ENCODE data around the gene RREB1.
"Not testable (repeated sequence)": the region's sequence is repeated elsewhere in the genome, so short reads cannot be mapped to it uniquely, and the experiment has no call there.

RREB1 gene

GRCh38 chr6:7142228-7142801, 34.6 kb downstream of the RREB1 start:
- in situ Hi-C loops (cut with MboI; ENCODE audit: low sequenced_read_pairs) = no loop called here

DNA sequence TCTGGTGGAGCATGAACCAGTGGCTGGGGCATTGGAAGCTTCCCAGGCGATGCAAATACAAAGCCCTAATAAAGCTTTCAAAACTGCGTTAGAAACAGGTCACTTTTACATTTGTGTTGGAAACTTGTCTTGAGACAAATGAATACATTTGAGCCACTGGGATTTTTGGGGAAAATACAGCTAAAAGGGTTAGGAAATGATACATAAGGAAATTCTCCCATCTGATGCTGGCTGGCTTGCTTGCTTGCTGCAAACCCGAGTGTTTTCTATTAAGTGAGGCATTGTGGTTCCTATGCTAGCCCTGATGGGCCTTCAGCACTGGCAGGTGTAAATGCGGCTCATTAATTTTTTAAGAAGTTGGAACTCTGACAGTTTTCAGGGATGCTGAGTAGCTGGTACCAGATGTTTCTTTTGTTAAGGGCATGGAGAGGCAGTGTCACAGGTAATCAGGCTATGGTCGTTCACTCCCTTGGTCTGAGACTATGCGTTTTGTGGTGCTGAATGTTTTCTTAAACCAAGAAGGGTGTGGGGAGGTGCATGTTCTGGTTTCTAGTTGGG, 35.2 kb downstream of the RREB1 start:
- in situ Hi-C loops (cut with MboI; ENCODE audit: low sequenced_read_pairs) = no loop called here

GRCh38 chr6:7143476-7143974, 35.8 kb downstream of the RREB1 start:
- in situ Hi-C loops (cut with MboI; ENCODE audit: low sequenced_read_pairs) = no loop called here

GRCh38 chr6:7144872-7145584, 37.3 kb downstream of the RREB1 start:
- in situ Hi-C loops (cut with MboI; ENCODE audit: low sequenced_read_pairs) = no loop called here

- in situ Hi-C loops (cut with MboI; ENCODE audit: low sequenced_read_pairs) = no loop called here
These were observed 37.8 kb downstream of the RREB1 start for GRCh38 chr6:7145585-7145884.

DNA sequence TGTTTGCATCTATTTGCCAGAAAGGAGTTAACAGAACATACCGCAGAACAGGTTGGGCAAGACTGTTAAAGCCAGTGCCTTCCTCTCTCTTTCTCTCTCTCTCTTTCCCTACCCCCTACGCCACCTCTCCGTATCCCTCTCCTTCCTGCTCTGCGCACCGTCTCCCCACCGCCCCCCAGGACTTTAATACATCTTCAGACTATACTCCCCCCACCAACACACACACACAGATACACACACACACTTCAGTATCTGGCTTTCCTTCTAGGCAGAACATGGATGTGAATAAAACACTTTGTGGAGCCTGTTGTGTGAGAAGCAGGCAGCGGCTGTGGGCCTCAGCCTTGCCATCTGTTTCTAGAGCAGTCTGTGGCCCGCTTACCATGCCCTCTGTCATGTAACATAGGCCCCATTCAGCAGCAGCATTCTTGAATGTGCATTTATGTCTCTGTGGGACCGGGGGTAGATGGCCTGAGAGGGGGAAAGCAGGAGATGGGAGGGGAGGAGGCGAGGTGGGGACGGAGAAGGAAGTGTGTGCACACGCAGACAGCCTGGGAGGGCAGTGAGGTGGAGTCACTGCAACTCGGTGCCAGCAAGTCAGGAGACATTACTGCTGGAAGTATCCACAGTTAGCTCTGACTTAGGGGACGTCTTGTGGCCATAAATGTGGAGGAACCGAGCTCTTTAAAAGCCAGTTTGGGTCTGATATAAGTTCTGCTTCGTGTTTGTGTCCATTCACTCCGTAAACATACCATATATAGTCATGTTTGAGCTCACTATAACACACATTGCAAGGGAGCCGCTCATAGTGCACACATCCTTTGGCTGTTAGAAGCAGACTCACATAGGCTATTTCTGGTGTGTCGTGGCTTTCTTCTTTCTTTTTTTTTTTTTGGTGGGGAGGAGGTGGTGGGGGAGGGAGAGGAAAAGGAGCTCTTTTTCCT, 38.4 kb downstream of the RREB1 start:
- in situ Hi-C loops (cut with MboI; ENCODE audit: low sequenced_read_pairs) = no loop called here

DNA sequence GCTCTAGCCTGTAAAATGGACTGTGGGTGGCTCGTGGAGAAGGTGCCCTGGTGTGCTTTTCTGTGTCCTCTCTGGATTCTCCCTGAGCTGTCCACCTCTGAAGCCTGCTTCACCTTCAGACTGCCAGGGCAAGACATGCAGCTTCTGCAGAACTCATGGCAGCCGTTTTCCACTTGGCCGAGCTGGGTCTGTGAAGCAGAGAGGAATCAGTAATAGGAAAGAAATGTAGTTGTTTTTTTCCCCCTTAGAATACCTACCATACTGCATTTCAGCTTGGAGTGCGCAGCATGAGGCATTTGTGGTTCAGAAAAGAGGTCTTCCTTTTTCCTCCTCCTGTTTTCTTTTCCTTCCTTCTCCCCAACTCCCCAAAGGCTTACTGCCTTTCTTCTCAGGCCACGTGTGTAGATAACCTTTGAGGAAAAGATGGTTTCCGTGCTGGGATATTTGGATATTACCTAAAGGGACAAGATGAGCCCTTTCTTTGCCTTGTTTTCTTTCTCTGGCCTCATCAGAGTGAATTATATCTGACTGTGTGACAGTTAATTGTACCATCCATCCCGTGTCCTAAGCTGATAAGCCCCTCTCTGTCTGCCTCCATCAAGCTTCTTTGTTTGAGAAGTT, 39.4 kb downstream of the RREB1 start:
- in situ Hi-C loops (cut with MboI; ENCODE audit: low sequenced_read_pairs) = no loop called here

GRCh38 chr6:7148100-7148822, 40.5 kb downstream of the RREB1 start:
- in situ Hi-C loops (cut with MboI; ENCODE audit: low sequenced_read_pairs) = no loop called here

GRCh38 chr6:7150381-7151064, 42.8 kb downstream of the RREB1 start:
- in situ Hi-C loops (cut with MboI; ENCODE audit: low sequenced_read_pairs) = no loop called here

DNA sequence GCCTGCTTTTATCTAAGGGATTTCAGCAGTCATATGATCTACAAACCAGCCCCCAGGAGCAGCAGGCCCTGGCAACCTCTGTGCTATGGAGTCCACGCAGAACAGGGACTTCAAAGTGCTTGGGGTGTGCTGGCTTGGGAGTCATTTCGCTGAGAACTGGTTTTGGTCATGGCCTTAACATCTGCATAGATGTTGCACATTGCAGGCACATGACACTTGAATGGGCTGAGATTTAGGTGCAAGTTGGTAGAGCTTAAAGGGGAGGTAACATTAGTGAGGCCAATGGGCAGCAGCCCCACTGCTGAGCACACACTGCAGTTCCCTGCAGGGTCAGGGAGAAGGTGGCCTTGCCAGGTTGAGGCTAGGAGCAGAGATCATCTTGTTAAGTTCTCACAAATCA, 43.6 kb downstream of the RREB1 start:
- in situ Hi-C loops (cut with MboI; ENCODE audit: low sequenced_read_pairs) = no loop called here

DNA sequence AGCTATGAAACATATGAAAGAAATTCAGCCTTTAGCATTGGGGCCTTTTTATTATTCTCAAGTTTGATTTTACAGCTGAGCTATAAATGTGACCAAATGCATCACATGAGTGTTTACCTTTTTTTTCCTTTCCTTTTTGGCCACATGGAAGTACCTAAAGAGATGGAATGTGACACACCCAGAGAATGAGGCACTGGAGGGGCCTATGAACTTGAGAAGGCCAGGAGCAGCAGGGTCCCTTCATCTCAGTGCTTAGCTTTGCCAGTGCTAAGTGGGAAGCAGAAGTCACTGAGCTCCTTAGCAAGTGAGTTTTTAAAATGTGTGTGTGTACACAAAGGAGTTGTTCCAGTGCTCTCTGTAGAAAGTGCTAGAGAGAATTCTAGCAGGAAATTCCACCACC, 44.7 kb downstream of the RREB1 start:
- in situ Hi-C loops (cut with MboI; ENCODE audit: low sequenced_read_pairs) = no loop called here

DNA sequence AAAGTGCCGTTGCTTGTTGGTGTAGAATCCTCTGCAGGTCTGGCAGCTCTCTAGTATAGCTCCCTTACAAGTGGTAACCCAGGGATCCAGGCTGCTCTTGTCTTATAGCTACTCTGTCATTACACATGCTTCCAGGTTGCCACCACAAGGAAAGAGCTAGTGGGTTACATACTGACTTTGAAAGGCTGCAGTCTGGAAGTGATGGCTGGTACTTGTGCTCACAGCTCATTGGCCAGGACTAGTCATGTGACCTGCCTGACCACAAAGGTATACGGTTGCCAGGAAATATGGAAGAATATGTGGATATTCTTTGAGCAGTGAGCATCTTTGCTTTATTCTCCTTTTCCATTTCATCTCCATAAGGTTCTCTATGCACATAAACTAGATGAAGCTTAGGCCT, 46.0 kb downstream of the RREB1 start:
- in situ Hi-C loops (cut with MboI; ENCODE audit: low sequenced_read_pairs) = no loop called here

GRCh38 chr6:7154341-7155139, 46.8 kb downstream of the RREB1 start:
- in situ Hi-C loops (cut with MboI; ENCODE audit: low sequenced_read_pairs) = no loop called here

GRCh38 chr6:7155871-7156579, 48.3 kb downstream of the RREB1 start:
- in situ Hi-C loops (cut with MboI; ENCODE audit: low sequenced_read_pairs) = no loop called here

DNA sequence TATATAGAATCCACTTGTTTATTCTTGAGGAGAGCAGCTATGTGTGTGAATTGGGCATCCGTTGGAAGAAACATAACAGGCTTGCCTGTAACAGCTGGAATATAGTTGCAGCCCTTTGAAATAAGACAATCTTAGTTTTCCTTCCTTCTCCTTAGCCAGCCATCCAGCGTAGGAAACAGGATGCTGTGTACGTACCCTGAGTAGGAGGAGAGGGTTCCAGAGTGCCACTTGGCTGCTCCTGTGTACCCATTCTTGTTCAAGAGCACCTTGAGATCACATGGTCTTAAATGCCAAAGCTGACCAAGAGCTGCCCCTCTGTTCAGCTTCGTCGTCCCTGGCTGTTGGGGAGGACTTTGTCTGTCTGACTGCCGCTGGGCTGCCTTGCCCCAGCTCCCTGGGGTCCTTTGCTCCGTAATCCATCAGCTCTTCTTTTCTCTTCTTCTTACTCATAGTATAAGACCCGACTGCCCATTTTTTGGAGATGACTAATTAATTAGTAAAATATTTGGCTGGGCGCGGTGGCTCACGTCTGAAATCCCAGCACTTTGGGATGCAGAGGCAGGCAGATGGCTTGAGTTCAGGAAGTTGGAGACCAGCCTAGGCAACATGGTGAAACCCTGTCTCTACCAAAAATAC, 49.0 kb downstream of the RREB1 start:
- in situ Hi-C loops (cut with MboI; ENCODE audit: low sequenced_read_pairs) = no loop called here

- in situ Hi-C loops (cut with MboI; ENCODE audit: low sequenced_read_pairs) = not testable (repeated sequence)
These were observed 49.5 kb downstream of the RREB1 start for GRCh38 chr6:7157307-7157706.

GRCh38 chr6:7157752-7158616, 50.2 kb downstream of the RREB1 start:
- in situ Hi-C loops (cut with MboI; ENCODE audit: low sequenced_read_pairs) = no loop called here

Measured in HL-60/S4 treated with retinoic acid at 250 ng/mL for 4 days and 3 days (cell line).